NOMO-1 treated with dmso at 0.1 percent for 144 hours (cell line): Measurements from ENCODE around the gene ADGRE3.
"Not testable (repeated sequence)": the region's sequence is repeated elsewhere in the genome, so short reads cannot be mapped to it uniquely, and the experiment has no call there.

Experiments
- DNase-seq: peaks from one replicate; lab custom pipeline; 2025; ENCODE audit not compliant: unreplicated experiment; lab: John Stamatoyannopoulos, UW

Gene ADGRE3

GRCh38 chr19:14672188-14672872 lies 2.3 kb downstream of the ADGRE3 start:
- DNase-seq: peak; percentile 63

- no peak for DNase-seq
Measured at GRCh38 chr19:14670408-14670807, 4.2 kb downstream of the ADGRE3 start.

- DNase-seq: no peak
Measured at GRCh38 chr19:14669940-14670339, 4.7 kb downstream of the ADGRE3 start.

- peak; percentile 43 for DNase-seq
Measured at GRCh38 chr19:14661372-14661924, 13.2 kb downstream of the ADGRE3 start.

- no peak for DNase-seq
Measured at GRCh38 chr19:14659874-14660489, 14.7 kb downstream of the ADGRE3 start.

GRCh38 chr19:14655726-14656125 lies 18.9 kb downstream of the ADGRE3 start:
- DNase-seq: no peak

GRCh38 chr19:14654786-14655560 lies 19.7 kb downstream of the ADGRE3 start:
- DNase-seq: no peak

- no peak for DNase-seq
Measured at GRCh38 chr19:14650161-14650560, 24.5 kb downstream of the ADGRE3 start.

GRCh38 chr19:14649020-14649419 lies 25.6 kb downstream of the ADGRE3 start:
- no peak for DNase-seq

GRCh38 chr19:14648506-14648905 lies 26.1 kb downstream of the ADGRE3 start:
- no peak for DNase-seq

GRCh38 chr19:14639536-14640277 lies 34.9 kb downstream of the ADGRE3 start:
- DNase-seq: no peak

GRCh38 chr19:14632286-14632685 lies 42.4 kb downstream of the ADGRE3 start:
- DNase-seq: no peak

- DNase-seq: no peak
Measured at GRCh38 chr19:14629557-14629956, 45.1 kb downstream of the ADGRE3 start.

- not testable (repeated sequence) for DNase-seq
Measured at GRCh38 chr19:14624491-14624890, 50.2 kb downstream of the ADGRE3 start.

GRCh38 chr19:14619404-14619803 lies 55.2 kb downstream of the ADGRE3 start:
- DNase-seq: no peak

- DNase-seq: peak; percentile 90
Measured at GRCh38 chr19:14616407-14616806, 58.2 kb downstream of the ADGRE3 start.

- DNase-seq: no peak
Measured at GRCh38 chr19:14615623-14616022, 59.0 kb downstream of the ADGRE3 start.

GRCh38 chr19:14614099-14614412 lies 60.6 kb downstream of the ADGRE3 start:
- peak; percentile 82 for DNase-seq

- not testable (repeated sequence) for DNase-seq
Measured at GRCh38 chr19:14613399-14614098, 61.1 kb downstream of the ADGRE3 start.

- no peak for DNase-seq
Measured at GRCh38 chr19:14612657-14613056, 62.0 kb downstream of the ADGRE3 start.

GRCh38 chr19:14612242-14612641 lies 62.4 kb downstream of the ADGRE3 start:
- not testable (repeated sequence) for DNase-seq
